ENCODE data around the gene ROBO4. TPM values are rescaled to one million over a fixed set of nuclear protein-coding genes. Genes with fewer than 3 reads are reported as not detected.

Gene ROBO4
- total and polyA plus RNA-seq, 2 of the 13 experiments (the other 11 are each of a cell fraction or from before 2014, with no cell fraction given): 0.07 to 1.1 TPM

GRCh38 chr11:124935548-124936514 lies 38.2 kb upstream of the ROBO4 start, which contains the start of gene HEPACAM (continued):
- TF ChIP-seq ZSCAN12 (CRISPR knock-in tag; IDR thresholded peaks at IDR 0.05) (no peak), ZNF577 (CRISPR knock-in tag; IDR thresholded peaks at IDR 0.05; ENCODE audit: borderline replicate concordance, low read depth) (no peak), ZNF572 (CRISPR knock-in tag; IDR thresholded peaks at IDR 0.05) (0 out of 2 replicates have a peak, but pooled peaks have one; percentile 49), TRAFD1 (CRISPR knock-in tag; IDR thresholded peaks at IDR 0.05; ENCODE audit: borderline replicate concordance) (no peak), ZNF414 (CRISPR knock-in tag; IDR thresholded peaks at IDR 0.05) (no peak), CENPT (CRISPR knock-in tag; IDR thresholded peaks at IDR 0.05; ENCODE audit: low read depth) (no peak), ZNF260 (CRISPR knock-in tag; IDR thresholded peaks at IDR 0.05; ENCODE audit: borderline replicate concordance, low read depth) (no peak), ZNF256 (CRISPR knock-in tag; conservative IDR thresholded peaks at IDR 0.05) (no peak), SNRNP70 (IDR thresholded peaks at IDR 0.05; ENCODE audit: low read depth, low read length) (no peak), HNF1B (CRISPR knock-in tag; IDR thresholded peaks at IDR 0.05) (0 out of 2 replicates have a peak, but pooled peaks have one; percentile 37), MED1 (CRISPR knock-in tag; IDR thresholded peaks at IDR 0.05) (no peak), MIER2 (CRISPR knock-in tag; IDR thresholded peaks at IDR 0.05) (no peak), ZNF337 (CRISPR knock-in tag; IDR thresholded peaks at IDR 0.05; ENCODE audit: borderline replicate concordance, low read depth) (no peak), ARID5B (CRISPR knock-in tag; IDR thresholded peaks at IDR 0.05) (peak; percentile 11; the same call in 1 of the 2 replicates), ZFP62 (CRISPR knock-in tag; IDR thresholded peaks at IDR 0.05) (no peak), KDM5B (CRISPR knock-in tag; IDR thresholded peaks at IDR 0.05; ENCODE audit: borderline replicate concordance) (no peak), REPIN1 (CRISPR knock-in tag; IDR thresholded peaks at IDR 0.05; ENCODE audit: borderline replicate concordance, low read depth) (no peak), TIGD3 (CRISPR knock-in tag; IDR thresholded peaks at IDR 0.05; ENCODE audit: borderline replicate concordance) (no peak)

Data from HepG2 (cell line).